GM18499 (cell line): Measurements from ENCODE around the gene RBP4.

Experiments
- ATAC-seq: cut with Tn5 transposase; IDR thresholded peaks from one replicate; pipeline ENCODE4 v1.9.1; 2021; ENCODE audit warnings: moderate number of reproducible peaks; ENCODE audit not compliant: insufficient read depth, unreplicated experiment

The RBP4 gene

GRCh38 chr10:93601146-93601773 is at the start of gene RBP4:
RBP4 (minus strand) TSS chr10:93601235; CDS start chr10:93601028, 207 bp downstream.
- ATAC-seq, result no peak

DNA sequence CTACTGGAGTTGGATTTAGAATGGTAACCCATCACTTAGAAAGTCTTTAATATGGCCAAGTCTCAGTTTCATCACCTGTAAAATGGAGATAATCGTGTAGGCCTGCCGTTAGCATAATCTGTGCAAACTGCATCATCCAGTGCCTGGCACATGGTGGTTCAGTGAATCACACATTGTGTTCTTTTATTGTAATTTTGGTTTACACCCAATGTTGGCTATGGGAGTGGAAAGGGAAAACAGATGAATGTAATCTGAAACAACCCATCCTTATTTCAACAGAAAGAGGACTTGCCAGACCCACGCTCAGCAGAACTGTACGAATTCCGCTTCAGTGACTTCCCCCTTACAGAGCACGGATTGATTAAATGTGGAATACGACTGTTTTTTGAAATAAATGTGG is 38.8 kb upstream of the RBP4 start:
- ATAC-seq, result no peak

GRCh38 chr10:93630625-93631557 is 29.9 kb upstream of the RBP4 start:
- no peak for ATAC-seq

DNA sequence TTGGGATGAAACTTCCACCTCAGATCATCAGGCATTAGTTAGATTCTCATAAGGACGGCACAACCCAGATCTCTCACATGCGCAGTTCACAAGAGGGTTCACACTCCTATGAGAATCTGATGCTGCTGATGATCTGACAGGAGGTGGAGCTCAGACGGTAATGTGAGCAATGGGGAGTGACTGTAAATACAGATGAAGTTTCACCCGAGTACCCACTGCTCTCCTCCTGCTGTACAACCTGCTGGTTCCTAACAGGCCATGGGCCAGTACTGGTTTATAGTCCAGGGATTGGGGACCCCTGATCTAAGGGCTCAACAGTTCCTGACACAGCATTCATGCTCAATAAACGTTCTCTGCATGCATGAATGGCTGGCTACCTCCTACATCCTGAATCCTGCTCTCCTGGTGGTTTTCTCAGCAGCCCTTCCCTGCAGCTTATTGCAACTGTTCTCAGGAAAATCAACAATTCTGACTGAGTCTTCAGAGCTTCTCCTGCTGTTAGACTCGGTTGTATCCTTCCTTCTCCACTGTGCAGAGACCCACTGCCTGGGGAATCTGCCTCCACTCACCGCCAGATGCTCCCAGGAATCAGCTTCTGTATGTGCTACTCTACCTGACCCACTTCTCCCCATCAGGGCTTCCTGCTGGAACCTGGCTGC is 28.7 kb upstream of the RBP4 start:
- ATAC-seq, result no peak

DNA sequence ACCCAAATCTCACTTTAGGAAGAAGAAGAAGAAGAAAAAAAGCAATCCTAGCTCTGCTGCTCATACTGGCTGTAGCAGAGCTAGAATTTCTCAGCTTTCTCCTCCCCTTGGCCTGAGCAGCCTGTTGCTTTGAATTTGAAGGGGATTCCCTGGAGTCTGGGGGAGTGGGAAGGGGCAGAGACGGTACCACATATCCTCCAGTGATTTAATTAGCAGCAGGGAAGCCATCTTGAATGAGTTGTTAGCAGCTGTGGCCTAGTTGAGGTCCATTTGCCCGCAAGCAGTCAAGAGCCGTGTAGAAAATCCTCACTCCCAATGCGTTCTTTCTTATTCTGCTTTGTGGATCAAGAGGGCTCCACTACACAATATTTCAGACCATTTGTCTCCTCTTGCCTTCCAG is 27.8 kb upstream of the RBP4 start:
- ATAC-seq, result no peak

DNA sequence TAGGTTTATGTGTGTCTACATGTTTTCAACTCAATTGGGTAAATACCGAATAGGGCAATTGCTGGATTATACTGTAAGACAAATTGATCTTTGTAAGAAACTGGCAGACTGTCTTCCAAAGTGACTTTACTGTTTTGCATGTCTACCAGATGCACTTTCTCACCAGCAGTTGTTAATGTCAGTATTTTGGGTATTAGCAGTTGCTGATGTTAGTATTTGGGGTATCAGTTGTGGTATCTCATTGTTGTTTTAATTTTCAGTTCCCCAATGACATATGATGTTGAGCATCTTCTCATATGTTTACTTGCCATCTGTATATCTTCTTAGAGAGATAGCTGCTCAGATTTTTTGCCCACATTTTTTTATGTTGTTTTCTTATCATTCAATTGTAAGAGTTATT is 21.9 kb upstream of the RBP4 start:
- ATAC-seq, result no peak

- no peak for ATAC-seq
Observed at GRCh38 chr10:93620925-93621324, 19.9 kb upstream of the RBP4 start.

DNA sequence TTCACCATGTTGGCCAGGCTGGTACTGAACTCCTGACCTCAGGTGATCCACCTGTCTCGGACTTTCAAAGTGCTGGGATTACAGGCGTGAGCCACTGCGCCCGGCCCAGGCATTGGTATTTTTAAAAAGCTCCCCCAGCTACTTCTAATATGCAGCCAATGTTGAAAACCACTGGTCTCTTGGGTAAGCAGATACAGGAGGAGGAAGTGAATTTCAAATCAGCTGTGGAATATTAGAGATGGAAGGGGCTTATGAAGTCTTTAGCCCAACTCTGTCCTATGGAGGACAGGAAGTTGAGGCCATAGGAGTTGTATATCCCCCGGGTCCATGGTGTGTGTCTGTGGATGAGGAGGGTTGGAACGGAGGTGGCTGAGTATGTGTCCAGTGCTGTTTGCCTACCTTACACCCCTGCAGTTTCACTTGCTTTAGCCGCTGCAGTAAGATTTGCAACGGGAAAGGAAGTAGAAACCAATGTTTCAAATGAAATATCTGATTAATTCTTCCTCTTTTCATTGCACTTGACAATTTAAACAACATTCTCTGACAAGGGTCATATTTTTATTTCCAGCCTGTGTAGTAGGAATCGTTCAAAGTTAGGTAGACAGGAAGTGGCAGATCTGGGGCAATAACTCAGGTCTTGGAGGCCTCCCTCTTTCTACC is 14.7 kb upstream of the RBP4 start:
- ATAC-seq, result no peak

DNA sequence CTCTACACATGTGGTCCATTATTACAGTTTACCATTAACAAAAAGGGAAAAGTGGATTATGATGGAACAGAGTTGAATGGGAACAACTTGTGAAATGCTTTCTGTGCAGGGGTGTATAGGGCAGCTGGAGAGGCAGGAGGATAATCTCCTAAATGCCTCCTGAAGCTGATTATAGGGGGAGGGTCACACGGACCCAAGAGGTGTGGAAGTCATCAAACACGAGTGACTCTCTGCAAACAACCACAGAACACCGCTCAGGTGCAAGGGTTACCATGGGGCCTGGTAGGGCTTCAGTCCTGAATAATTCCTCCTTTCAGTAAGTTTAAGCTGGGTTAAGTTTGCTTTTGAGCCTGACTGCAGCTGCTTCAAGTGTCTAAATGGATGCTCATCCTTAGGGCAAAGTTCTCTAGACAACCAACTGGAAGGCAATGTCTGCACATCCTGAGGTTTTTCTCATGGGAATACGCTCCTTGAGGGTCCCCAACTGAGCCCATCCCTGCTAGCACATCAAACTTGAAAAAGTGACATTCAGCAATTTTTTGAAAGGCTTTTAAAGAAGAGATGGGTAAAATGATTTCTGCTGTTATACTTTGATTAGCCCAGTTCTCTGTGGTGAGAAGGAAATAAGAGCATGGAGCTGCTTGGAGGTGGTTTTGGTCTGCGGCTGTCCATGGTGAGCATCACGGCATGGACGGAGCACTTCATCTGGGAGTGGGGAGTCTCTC is 13.2 kb upstream of the RBP4 start:
- no peak for ATAC-seq

- no peak for ATAC-seq
Observed at GRCh38 chr10:93613126-93613525, 12.1 kb upstream of the RBP4 start.

DNA sequence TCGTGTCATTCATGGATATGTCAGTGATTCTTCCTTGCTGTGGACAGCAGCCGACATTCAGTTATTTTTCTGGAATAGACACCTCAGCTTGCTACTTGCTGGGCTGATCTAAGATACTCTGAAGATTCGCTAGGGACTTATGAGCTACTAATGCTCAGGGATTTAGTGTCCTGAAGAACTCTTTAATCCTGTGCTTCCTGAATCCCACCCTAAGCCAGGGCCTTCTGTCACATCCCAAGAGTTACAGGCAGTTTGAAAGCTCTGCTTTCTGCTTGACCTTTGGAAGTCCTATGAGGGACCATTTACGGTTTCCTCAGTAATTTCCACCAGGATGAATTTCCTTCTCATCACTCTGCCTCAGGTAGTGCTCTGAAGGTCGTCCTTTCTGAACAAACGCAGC is 11.3 kb upstream of the RBP4 start, which contains the start of gene PDE6C:
TSS of gene PDE6C (plus strand) at position 227 of the 400 bp plus-strand sequence. CDS start 189 bp downstream, outside the sequence.
- no peak for ATAC-seq

DNA sequence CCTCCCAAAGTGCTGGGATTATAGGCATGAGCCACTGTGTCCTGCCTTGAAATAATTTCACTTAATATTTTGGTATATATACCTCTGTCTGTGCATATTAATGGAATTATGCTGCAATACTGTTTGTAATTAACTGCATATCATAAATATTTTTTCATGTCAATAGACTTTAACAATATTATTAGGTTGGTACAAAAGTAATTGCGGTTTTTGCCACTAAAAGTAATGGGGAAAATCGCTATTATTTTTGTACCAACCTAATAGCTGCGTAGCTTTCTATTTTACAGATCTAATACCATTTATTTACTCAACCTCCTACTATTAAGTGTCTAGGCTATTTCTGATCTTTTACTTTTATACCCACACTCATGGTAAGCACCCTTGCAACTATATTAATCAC is 7.4 kb upstream of the RBP4 start:
- no peak for ATAC-seq

DNA sequence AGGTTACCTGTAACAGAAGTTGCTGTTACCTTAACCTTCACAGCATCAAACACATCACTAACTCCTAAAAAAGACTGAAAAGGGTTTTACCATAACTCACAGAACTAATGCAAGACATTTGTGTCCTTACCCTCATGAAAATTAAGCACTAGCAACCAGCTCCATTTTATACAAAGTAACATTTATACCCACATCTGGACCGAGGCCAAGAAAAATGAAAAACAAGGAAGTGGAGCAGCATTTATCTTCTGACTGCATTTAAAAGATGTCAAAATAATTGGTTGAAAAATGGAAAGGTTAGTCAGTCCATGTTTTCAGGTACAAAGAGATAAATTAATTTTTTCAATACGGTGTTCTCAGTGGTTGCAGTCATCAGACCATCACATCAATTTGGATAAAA is 3.1 kb upstream of the RBP4 start:
- ATAC-seq, result no peak

DNA sequence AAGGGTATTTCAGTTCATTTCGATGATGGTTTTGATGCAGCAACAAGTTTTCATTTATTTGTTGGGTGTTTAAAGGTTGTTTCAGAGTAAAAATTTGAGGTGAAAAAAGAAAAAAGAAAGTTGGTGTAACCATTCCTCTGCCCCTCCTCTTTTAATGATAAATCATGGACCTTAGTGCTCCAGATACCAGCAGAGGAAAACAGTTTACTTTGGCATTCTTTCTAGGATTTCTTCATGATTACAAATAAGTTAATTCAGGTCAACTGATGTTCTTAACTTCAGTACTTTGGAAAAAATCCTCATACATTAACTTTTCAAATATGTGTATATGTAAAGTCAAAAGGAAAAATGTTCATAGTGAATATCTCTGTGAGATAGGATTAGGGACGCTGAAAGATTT is 2.0 kb upstream of the RBP4 start:
- no peak for ATAC-seq

DNA sequence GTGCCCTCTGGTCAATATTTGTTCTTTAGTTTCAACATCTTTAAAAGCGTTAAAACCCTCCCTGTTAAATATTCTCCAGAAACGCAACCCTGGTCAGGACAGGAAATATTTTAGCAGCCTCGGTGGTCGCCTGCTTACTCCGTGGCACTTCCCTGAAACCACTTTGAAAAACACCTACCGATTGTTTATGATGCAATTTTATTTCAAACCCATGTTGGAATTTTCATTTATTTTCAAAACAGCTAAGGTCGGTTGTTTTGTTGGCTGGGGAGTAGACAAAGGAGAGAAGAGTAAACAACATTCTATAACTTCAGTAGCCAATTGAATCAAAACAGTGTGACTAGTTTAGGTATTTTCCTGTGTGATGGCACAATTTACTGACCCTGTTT is 733 bp upstream of the RBP4 start:
- ATAC-seq, result no peak

GRCh38 chr10:93600446-93601145 is 439 bp downstream of the RBP4 start:
- ATAC-seq, result no peak

DNA sequence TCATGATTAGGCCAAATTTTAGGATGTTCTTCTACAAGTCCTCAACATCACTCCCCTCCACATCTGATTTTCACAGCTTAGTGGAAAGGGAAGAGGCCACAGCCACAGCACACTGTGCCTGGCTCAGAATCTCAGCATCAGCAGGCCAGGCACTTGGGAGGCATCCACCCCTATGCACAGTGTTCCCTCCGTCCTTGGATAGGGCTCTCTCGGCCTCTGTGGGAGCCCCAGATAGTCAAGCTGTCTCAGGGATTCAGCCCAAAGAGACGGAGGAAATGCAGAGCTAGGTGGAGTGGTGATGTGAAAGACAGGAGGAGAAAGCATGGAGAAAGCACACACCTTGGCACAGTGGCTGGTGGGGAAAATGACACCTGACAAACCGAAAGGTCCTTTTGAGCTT is 1.3 kb downstream of the RBP4 start:
- no peak for ATAC-seq

DNA sequence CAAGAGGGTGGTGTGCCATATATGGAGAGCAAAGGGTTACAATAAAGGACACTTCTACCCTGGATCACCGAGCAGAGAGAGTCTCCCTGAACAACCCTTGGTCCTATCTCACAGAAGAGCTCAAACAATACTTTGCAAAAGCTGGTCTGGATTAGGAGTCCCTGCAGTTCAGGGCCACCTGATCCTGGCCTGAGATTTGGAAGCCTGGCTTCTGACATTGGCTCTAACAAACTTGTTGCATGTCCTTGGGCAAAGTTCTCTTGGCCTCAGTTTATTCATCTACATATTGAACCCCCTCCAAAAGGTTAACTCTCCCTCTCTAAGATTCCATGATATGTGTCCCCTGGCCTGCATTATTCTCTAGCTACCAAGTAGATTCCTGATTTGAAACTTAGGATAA is 1.7 kb downstream of the RBP4 start:
- ATAC-seq, result no peak

- ATAC-seq, result no peak
Observed at GRCh38 chr10:93598157-93598556, 2.9 kb downstream of the RBP4 start.
